CD4-positive, alpha-beta memory T cell (primary cell): ENCODE results near the gene MMP15. TPM values are rescaled to one million over a fixed set of nuclear protein-coding genes. Genes with fewer than 3 reads are reported as not detected.
A peak's percentile ranks its signal among the peaks of the same experiment; 100 is the strongest.
"Not testable (repeated sequence)": the region's sequence is repeated elsewhere in the genome, so short reads cannot be mapped to it uniquely, and the experiment has no call there.

ENCODE experiments used
- CTCF ChIA-PET: fragments of 350-600 bp; sonication (Branson Sonifier 250); formaldehyde crosslinking; loops from one replicate; lab custom pipeline; 2021; ENCODE audit warnings: inconsistent platforms; ENCODE audit not compliant: partially characterized antibody; lab: Charles Lee
- POLR2A ChIA-PET: fragments of 350-600 bp; sonication (Branson Sonifier 250); formaldehyde crosslinking; loops from one replicate; lab custom pipeline; 2021; ENCODE audit not compliant: partially characterized antibody; lab: Charles Lee
- DNase-seq, 5 donors: peaks; one replicate each; pipeline versions ENCODE4 v3.0.0 to v3.0.0-alpha.2; 2020 to 2022; ENCODE audit warnings: mixed read lengths in 1 of 5
- H3K27ac ChIP-seq: one replicate; pipeline ENCODE4 v1.7.0; 2013; ENCODE audit warnings: low read depth, low read length
- H3K27me3 ChIP-seq: 2 replicates; pipeline ENCODE4 v1.7.0; 2013; ENCODE audit warnings: mild to moderate bottlenecking, low read length, moderate library complexity; ENCODE audit not compliant: insufficient read depth
- H3K36me3 ChIP-seq: 2 replicates; pipeline ENCODE4 v1.7.0; 2013; ENCODE audit warnings: mild to moderate bottlenecking, low read length, moderate library complexity; ENCODE audit not compliant: insufficient read depth
- H3K4me1 ChIP-seq: 2 replicates; pipeline ENCODE4 v1.7.0; 2013; ENCODE audit warnings: mild to moderate bottlenecking, low read length, moderate library complexity; ENCODE audit not compliant: insufficient read depth
- H3K4me3 ChIP-seq, 2 donors: one replicate each; pipeline ENCODE4 v1.7.0; 2013; ENCODE audit warnings: low read length in 2 of 2, mild to moderate bottlenecking in 1 of 2
- H3K9me3 ChIP-seq, 2 donors: one replicate each; pipeline ENCODE4 v1.7.0; 2013; ENCODE audit warnings: low read length in 2 of 2, control low read depth in 1 of 2; ENCODE audit not compliant: control insufficient read depth in 1 of 2
- H3K27ac Mint-ChIP-seq, 7 donors: one replicate each; pipeline ENCODE4 v1.8.0; 2020 to 2021; ENCODE audit warnings: mixed read lengths in 7 of 7, mild to moderate bottlenecking in 6 of 7, inconsistent platforms in 3 of 7, moderate library complexity in 3 of 7
- H3K27me3 Mint-ChIP-seq, 2 donors: one replicate each; pipeline ENCODE4 v1.8.0; 2020 to 2021; ENCODE audit warnings: mixed read lengths in 2 of 2
- H3K36me3 Mint-ChIP-seq, 2 donors: one replicate each; pipeline ENCODE4 v1.8.0; 2020 to 2021; ENCODE audit warnings: mixed read lengths in 2 of 2, inconsistent platforms in 1 of 2, mild to moderate bottlenecking in 1 of 2
- H3K4me1 Mint-ChIP-seq, 4 donors: one replicate each; pipeline ENCODE4 v1.8.0; 2020 to 2021; ENCODE audit warnings: mixed read lengths in 4 of 4, mild to moderate bottlenecking in 1 of 4
- H3K4me3 Mint-ChIP-seq, 8 donors: one replicate each; pipeline ENCODE4 v1.8.0; 2020 to 2021; ENCODE audit warnings: mixed read lengths in 8 of 8, mild to moderate bottlenecking in 7 of 8, moderate library complexity in 6 of 8, inconsistent platforms in 3 of 8
- H3K9me3 Mint-ChIP-seq, 8 donors: one replicate each; pipeline ENCODE4 v1.8.0; 2020 to 2021; ENCODE audit warnings: mixed read lengths in 8 of 8, mild to moderate bottlenecking in 5 of 8, inconsistent platforms in 3 of 8, moderate library complexity in 1 of 8
- intact Hi-C: fragments of 100-400 bp; cut with micrococcal nuclease; formaldehyde crosslinking; loops from one replicate; pipeline ENCODE4 v1.15.1; 2023
- polyA plus RNA-seq, 2 donors: library from polyadenylated mRNA; unstranded; fragments of 300-500 nt; fragmentation: Illumina TruSeq; gene quantifications; one replicate each; pipeline ENCODE4 v1.2.3, GENCODE V29; 2021
- total RNA-seq, 2 experiments: library from RNA; stranded (reverse); gene quantifications; one replicate each; pipeline ENCODE4 v1.2.3, GENCODE V29; 2021

MMP15 gene
- total RNA-seq (1 to 10 TPM; 1.6 to 1.8 TPM), polyA plus RNA-seq (under 1 TPM in 1 of 2 donors, not detected in 1; 0.21 TPM)

GRCh38 chr16:58025351-58026138, at the start of gene MMP15:
MMP15 (plus strand) TSS chr16:58025754; CDS start chr16:58026351, 597 bp downstream.
- Mint-ChIP-seq H3K4me1 (peaks cover 6 to 29% (median 18%) of the 10 kb centered on the region in 4 donors), H3K4me3 (peak within 1 kb of the TSS; percentile 89 to 99 (median 93)), H3K27ac (peak within 1 kb of the TSS; percentile 81 to 93 (median 91)), H3K9me3 (peaks cover 0 to 3% (median 0%) of the 10 kb centered on the region in 8 donors), H3K36me3 (peaks cover 0 to 7% of the 10 kb centered on the region in 2 donors), H3K27me3 (peaks cover 0 to 1% of the 10 kb centered on the region in 2 donors)
- intact Hi-C loops = loop anchor here (1.0 to 10.0 kb wide), 4 partner anchors 24 to 729 kb away; partner anchors contain the start of genes CFAP20, CSNK2A2 and USB1
- POLR2A ChIA-PET = interaction anchor here (0.9 to 4.8 kb wide), 3 partner anchors 25 to 291 kb away, joined by 3 to 27 read pairs (median 6); partner anchors contain the start of genes CFAP20 and ZNF319
- H3K27me3 ChIP-seq = no peaks in the 10 kb centered on the region
- peaks cover 19% of the 10 kb centered on the region for H3K4me1 ChIP-seq
- H3K4me3 ChIP-seq = peak within 1 kb of the TSS; percentile 11 to 53
- peak; percentile 50 to 77 (median 56) for DNase-seq
- H3K9me3 ChIP-seq = no peaks in the 10 kb centered on the region
- H3K36me3 ChIP-seq = no peaks in the 10 kb centered on the region
- CTCF ChIA-PET = interaction anchor here (2.2 kb wide), 1 partner anchor 104 kb away, joined by 5 read pairs; the partner anchor contains the start of gene CFAP20
- H3K27ac ChIP-seq = peak within 1 kb of the TSS; percentile 34

DNA sequence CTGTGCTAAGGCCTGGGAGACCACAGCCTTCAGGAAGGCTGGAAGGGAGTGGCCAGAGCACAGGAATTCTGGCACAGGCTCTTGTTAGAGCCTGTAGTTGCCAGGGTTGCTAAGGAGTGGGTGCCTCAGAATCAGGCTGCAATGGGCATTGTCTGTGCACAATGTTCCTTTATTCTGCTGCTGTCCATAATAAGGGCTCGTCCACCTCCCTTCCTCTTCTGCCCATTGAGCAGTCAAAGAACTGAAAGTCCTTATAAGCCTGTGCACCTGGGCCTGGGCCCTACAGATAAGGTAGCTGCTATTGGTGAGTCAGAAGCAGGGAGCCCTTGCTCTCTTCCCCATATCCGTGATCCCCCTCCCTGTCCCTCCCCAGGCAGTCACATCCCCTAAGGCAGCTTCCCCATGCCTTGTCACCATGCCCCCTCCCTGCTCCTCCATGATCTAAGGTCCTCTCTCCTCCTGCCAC, 49.2 kb upstream of the MMP15 start:
- Histone ChIP-seq H3K4me3 (no peak overlapping the region), H3K27me3 (no peaks in the 10 kb centered on the region), H3K4me1 (no peaks in the 10 kb centered on the region), H3K27ac (no peak overlapping the region), H3K9me3 (no peaks in the 10 kb centered on the region), H3K36me3 (no peaks in the 10 kb centered on the region)
- Mint-ChIP-seq H3K9me3 (no peaks in the 10 kb centered on the region), H3K4me3 (no peak overlapping the region), H3K4me1 (no peaks in the 10 kb centered on the region), H3K27ac (no peak overlapping the region), H3K36me3 (no peaks in the 10 kb centered on the region), H3K27me3 (no peaks in the 10 kb centered on the region)
- CTCF ChIA-PET = interaction anchor here (1.0 to 1.2 kb wide), 2 partner anchors 10 to 22 kb away, joined by 3 read pairs; no protein-coding TSS in a partner anchor
- POLR2A ChIA-PET = no interaction called here
- intact Hi-C loops = no loop called here
- no peak for DNase-seq

DNA sequence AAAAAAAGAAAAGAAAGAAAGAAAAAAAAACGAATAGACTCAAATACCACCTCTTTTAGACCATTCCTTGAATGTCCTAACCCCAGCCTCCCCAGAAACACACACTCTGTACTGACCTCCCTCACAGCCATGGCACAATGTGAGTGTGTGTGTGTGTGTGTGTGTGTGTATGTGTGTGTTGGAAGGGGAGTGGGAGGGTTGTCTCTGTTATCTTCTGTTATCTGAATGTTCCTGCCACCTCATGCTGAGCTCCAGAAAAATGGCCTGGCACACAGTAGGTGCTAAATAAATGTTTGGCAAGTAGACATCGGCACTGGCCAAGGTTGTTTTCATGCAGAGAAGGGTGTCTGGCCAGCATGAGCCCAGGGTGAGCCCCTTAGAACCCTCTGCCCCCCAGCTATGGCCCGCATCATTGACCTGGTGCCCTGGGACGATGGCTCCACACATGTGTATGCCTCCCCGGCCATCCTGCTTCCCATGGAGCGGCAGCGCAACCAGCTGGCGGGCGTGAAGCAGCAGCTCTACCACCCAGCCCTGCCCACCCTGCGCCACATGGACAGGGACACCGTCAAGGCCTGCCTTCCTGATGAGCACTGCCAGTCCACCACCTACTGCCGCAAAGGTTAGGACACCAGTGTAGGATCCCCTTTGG, 48.0 kb upstream of the MMP15 start:
- no peaks in the 10 kb centered on the region for H3K4me1 Mint-ChIP-seq
- H3K9me3 ChIP-seq = no peaks in the 10 kb centered on the region
- no peak overlapping the region for H3K27ac ChIP-seq
- H3K4me3 ChIP-seq = no peak overlapping the region
- H3K36me3 Mint-ChIP-seq = no peaks in the 10 kb centered on the region
- H3K36me3 ChIP-seq = no peaks in the 10 kb centered on the region
- H3K27ac Mint-ChIP-seq = no peak overlapping the region
- H3K27me3 Mint-ChIP-seq = no peaks in the 10 kb centered on the region
- ChIA-PET CTCF (interaction anchor here (1.0 to 1.2 kb wide), 2 partner anchors 11 to 21 kb away, joined by 3 read pairs; no protein-coding TSS in a partner anchor), POLR2A (no interaction called here)
- H3K9me3 Mint-ChIP-seq = no peaks in the 10 kb centered on the region
- intact Hi-C loops = no loop called here
- no peak overlapping the region for H3K4me3 Mint-ChIP-seq
- DNase-seq = no peak
- no peaks in the 10 kb centered on the region for H3K27me3 ChIP-seq
- no peaks in the 10 kb centered on the region for H3K4me1 ChIP-seq

DNA sequence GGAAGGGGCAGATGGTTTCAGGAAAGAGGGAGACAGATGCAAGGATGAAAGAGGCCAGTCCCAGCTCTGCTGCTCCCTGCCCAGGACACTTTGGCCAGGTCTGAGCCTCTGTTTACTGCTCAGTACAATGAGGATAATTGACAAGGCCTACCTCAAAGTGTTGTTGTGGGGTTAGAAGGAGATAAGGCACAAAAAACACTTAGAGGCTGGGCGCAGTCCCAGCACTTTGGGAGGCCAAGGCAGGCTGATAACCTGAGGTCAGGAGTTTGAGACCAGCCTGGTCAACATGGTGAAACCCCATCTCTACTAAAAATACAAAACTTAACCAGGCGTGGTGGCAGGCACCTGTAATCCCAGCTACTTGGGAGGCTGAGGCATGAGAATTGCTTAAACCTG, 47.5 kb upstream of the MMP15 start:
- H3K27ac ChIP-seq, H3K4me1 Mint-ChIP-seq, H3K4me3 ChIP-seq, H3K36me3 Mint-ChIP-seq, H3K27me3 ChIP-seq, POLR2A ChIA-PET, H3K9me3 Mint-ChIP-seq, intact Hi-C loops, H3K36me3 ChIP-seq, H3K27me3 Mint-ChIP-seq, CTCF ChIA-PET, H3K4me3 Mint-ChIP-seq, H3K9me3 ChIP-seq, DNase-seq, H3K4me1 ChIP-seq: not testable (repeated sequence)
- peak overlapping the region in 1 of 7 donors; percentile 12 for H3K27ac Mint-ChIP-seq

DNA sequence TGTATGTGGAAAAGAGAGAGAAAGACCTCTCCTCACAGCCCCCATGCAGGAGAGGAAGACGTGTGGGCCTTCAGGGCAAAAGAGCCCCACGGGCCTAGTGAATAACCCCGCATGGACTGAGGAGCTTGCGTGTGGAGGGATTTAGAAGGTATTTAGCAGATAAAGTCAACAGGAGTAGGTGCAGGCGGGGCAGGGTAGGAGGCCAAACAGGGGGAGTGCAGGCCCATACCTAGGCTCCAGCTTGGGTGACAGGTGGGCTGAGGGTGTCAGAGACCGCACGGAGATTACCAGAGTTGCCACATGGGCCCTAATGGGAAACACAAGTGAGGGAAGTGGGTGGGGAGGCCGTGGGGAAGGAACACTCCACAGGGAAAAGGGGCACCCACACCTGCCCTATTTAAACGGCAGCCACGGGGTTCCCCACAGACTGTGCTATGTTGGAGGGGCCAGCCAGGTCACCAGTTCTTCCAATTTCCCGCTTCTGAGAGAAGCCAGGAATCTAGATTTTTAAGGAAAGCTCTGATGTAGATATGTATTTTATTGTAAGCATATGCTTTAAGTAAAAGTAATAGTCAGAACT, 46.5 kb upstream of the MMP15 start:
- no peaks in the 10 kb centered on the region for H3K9me3 Mint-ChIP-seq
- no peaks in the 10 kb centered on the region for H3K27me3 ChIP-seq
- no peaks in the 10 kb centered on the region for H3K36me3 ChIP-seq
- H3K27me3 Mint-ChIP-seq = no peaks in the 10 kb centered on the region
- peaks cover 3% of the 10 kb centered on the region for H3K4me1 ChIP-seq
- CTCF ChIA-PET = interaction anchor here (1.2 kb wide), 1 partner anchor 13 kb away, joined by 3 read pairs; no protein-coding TSS in a partner anchor
- intact Hi-C loops = no loop called here
- H3K4me3 Mint-ChIP-seq = no peak overlapping the region
- no peaks in the 10 kb centered on the region for H3K9me3 ChIP-seq
- POLR2A ChIA-PET = no interaction called here
- H3K36me3 Mint-ChIP-seq = no peaks in the 10 kb centered on the region
- H3K27ac ChIP-seq = no peak overlapping the region
- H3K4me1 Mint-ChIP-seq = peaks cover 0 to 3% (median 0%) of the 10 kb centered on the region in 4 donors
- no peak overlapping the region for H3K27ac Mint-ChIP-seq
- H3K4me3 ChIP-seq = no peak overlapping the region
- no peak for DNase-seq

DNA sequence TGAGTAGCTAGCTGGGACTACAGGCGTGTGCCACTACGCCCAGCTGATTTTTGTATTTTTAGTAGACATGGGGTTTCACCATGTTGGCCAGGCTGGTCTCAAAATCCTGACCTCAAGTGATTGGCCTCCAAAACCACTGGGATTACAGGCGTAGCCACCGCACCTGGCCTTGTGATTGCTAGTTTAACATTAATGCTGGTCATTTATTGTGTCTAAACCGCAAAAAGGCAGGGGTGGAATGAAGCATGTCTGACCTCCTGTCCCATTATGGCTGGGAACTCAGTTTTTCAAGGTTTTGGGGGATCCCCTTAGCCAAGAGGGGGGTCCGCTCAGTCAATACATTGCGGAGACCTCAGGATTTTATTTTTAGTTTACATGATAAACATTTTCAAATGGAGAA, 43.9 kb upstream of the MMP15 start:
- Histone ChIP-seq H3K36me3 (no peaks in the 10 kb centered on the region), H3K9me3 (no peaks in the 10 kb centered on the region), H3K27ac (no peak overlapping the region), H3K27me3 (no peaks in the 10 kb centered on the region), H3K4me1 (peaks cover 15% of the 10 kb centered on the region), H3K4me3 (no peak overlapping the region)
- Mint-ChIP-seq H3K4me3 (no peak overlapping the region), H3K9me3 (no peaks in the 10 kb centered on the region), H3K4me1 (peaks cover 4 to 26% (median 12%) of the 10 kb centered on the region in 4 donors), H3K36me3 (no peaks in the 10 kb centered on the region), H3K27me3 (no peaks in the 10 kb centered on the region), H3K27ac (no peak overlapping the region)
- intact Hi-C loops = no loop called here
- ChIA-PET CTCF (interaction anchor here (1.6 kb wide), 1 partner anchor 81 kb away, joined by 6 read pairs; no protein-coding TSS in a partner anchor), POLR2A (interaction anchor here (1.3 kb wide), 1 partner anchor 17 kb away, joined by 3 read pairs; no protein-coding TSS in a partner anchor)
- DNase-seq = no peak
